Stimulated activated CD4-positive, alpha-beta T cell treated with anti-CD3 and anti-CD28 coated beads, Interleukin-15, amount 100 ng/mL, for 48 hours (primary cell): Measurements from ENCODE around the gene RASSF1.

Source experiments
- DNase-seq, 2 donors: peaks; one replicate each; pipeline ENCODE4 v3.0.0-alpha.2; 2020; ENCODE audit warnings: low read depth in 2 of 2

The RASSF1 gene, protein sequence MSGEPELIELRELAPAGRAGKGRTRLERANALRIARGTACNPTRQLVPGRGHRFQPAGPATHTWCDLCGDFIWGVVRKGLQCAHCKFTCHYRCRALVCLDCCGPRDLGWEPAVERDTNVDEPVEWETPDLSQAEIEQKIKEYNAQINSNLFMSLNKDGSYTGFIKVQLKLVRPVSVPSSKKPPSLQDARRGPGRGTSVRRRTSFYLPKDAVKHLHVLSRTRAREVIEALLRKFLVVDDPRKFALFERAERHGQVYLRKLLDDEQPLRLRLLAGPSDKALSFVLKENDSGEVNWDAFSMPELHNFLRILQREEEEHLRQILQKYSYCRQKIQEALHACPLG

DNA sequence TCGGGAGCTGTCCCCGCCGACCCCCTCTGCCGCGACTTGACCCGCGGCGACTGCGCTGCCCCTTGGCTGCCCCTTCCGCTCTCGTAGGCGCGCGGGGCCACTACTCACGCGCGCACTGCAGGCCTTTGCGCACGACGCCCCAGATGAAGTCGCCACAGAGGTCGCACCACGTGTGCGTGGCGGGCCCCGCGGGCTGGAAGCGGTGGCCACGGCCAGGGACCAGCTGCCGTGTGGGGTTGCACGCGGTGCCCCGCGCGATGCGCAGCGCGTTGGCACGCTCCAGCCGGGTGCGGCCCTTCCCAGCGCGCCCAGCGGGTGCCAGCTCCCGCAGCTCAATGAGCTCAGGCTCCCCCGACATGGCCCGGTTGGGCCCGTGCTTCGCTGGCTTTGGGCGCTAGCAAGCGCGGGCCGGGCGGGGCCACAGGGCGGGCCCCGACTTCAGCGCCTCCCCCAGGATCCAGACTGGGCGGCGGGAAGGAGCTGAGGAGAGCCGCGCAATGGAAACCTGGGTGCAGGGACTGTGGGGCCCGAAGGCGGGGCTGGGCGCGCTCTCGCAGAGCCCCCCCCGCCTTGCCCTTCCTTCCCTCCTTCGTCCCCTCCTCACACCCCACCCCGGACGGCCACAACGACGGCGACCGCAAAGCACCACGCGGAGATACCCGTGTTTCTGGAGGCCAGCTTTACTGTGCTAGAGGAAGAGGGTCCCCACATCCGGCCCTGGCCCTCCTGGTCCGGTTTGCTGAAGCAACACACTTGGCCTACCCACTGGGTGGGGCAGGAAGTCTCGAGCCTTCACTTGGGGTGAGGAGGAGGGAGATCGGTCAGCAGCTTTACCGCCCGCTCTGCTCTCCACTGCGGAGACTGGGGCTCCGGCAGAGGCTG, at the start of gene RASSF1:
TSS of gene RASSF1 (minus strand) at position 389 of the 882 bp plus-strand sequence. CDS start at position 358, 31 bp downstream.
- DNase-seq, result peak in 1 of 2 donors; percentile 65

DNA sequence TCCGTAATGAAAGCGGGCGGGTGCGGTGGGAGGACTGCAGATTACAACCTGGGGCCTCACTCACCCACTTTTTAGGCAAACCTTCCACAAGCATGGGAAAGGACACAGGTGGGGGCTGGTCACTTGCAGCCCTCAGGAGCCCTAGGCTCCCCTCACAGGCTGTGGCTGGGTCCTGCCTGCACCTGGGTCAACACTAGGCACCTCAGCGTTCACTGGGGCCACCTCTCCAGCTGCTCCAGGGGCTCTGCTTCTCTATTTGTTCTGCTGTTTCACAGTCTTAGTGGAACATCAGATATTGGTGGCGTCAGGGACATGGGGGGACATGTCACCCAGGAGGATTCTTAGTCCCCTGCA, 48.8 kb upstream of the RASSF1 start:
- no peak for DNase-seq

DNA sequence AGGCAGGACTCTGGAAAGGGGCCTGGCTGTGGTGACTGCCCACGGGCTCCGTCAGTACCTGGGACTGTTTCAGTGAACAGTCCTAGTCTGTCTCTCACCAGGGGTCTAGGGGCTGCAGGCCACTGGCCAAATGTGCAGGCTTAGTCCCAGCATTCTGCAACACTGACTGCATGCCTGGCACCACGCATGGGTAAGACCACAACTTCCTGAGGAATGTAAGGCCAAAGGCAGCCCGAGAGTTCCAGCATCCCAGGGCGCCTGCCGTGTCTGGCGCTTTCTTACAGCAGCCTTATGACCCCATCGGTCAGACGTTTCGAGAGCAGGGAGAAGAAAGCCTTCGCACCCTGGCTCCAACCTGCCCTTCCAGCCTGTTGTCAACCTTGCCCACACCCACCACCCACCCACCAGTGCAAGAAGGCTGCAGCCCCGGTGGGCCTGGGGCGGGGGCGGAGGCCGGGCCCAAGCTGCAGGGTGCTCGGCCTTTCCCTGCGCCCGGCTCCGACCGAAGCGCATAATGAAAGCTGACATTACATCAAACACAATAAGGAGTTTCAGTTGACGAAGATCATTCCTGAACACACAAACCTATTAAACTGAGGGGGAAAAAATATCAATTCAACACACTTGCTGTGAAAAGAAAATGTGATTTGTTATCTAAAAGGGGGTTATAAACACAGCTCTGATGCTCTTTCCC, 48.2 kb upstream of the RASSF1 start:
- DNase-seq, result no peak

DNA sequence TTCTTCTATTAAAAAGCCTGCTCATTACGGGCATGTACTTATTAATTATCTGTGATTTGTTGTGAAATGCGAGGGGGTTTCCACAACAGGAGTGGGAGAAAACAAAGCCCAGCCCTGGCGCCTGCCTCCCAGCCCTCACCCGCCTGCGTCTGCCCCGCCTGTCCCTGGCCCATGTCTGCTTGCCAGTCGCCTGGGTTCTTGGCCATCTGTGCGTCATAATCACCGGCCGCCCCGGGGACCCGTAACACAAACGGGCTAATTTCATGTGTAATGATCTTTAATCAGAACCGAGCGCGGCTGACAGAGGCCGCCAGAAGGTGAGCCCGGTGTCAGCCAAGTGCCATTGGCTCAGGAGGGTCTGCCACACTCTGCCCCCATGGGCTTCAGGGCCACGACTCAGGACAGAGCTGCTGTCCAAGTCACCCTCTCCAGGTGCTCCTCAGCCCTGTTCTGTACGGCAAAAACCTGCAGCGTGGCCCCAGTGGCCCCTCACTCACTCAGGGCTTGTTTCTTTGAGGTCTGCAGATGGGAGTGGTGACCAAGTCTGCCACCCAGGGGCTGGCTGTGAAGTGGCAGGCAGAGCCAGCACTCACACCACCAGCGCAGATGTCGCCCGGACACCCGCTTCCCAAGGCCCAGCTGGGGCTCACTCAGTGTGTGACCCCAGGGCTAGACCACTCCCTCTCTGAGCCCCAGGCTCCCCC, 47.5 kb upstream of the RASSF1 start:
- no peak for DNase-seq

DNA sequence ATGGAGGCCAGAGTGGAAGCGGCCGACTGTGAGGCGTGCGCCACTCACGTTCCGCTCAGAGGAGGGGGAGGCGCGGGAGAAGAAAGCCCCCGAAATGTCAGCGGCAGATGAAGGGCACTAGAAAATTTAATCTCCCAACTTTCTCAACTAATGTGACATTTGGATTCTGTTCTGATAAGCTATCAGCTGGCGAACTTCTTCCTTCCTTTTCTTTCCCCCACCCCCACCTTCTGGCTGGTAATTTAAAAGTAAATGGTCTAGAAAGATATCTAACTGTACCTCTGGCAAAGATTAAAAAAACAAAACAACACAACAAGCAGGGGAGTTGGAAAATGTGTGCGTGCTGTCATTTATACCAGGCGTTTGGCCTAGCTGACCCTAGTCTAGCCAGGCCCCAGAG, 45.1 kb upstream of the RASSF1 start:
- no peak for DNase-seq

DNA sequence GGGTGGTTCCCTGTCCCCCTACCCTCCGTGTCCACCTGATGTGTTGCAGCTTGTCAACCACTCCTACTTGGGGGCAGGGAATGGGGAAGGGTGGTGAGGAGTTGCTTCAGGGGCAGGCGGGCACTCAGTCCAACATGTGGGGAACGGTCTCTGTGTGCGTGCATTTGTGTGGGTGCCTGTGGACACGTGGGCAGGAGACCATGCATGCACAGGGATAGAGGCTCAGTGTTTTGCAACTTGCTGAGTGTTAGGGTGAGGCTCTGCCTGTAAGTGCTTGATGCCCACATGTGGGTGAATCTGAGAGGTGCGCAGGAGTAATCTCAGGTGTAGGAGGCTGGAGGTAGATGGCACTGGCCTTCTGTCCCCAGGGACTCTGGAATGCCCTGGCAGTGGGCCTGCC, 43.1 kb upstream of the RASSF1 start:
- DNase-seq, result no peak

DNA sequence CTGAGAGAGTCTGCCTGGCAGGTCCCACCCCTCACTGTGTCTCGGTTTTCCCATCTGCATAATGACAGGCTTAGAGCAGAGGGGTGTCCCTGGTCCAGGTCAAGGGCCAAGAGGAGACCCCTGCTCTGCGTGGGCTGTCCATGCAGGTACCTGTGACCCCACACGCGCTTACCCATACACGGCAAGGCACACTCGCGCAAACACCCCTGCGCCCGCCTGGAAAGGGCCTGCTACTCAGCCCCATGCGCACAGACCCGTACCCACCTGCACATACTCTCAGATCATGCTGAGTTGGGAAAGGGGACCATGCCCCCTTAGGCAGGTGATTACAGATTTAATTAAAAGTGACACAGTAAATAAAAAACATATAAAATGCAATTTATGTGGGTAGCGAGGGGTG, 42.1 kb upstream of the RASSF1 start:
- no peak for DNase-seq

DNA sequence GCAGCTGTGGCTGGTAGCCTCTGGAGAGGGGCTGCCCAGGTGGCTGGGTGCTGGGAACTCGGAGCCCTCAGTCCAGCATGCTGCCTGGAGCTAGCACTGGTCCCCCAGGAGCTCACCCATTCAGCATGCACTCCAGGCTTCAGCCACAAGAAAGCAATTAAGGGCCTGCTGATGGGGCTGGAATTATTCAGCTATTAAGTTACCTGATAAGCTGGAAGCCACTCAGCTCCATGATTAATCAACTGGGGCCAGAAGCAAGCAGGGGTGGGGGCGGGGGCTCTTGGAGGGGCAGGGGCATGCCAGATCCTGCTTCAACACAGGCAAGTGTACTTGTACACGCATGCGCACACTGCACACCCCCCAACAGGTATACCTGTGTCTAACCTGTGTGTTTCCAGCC, 40.7 kb upstream of the RASSF1 start:
- no peak for DNase-seq

DNA sequence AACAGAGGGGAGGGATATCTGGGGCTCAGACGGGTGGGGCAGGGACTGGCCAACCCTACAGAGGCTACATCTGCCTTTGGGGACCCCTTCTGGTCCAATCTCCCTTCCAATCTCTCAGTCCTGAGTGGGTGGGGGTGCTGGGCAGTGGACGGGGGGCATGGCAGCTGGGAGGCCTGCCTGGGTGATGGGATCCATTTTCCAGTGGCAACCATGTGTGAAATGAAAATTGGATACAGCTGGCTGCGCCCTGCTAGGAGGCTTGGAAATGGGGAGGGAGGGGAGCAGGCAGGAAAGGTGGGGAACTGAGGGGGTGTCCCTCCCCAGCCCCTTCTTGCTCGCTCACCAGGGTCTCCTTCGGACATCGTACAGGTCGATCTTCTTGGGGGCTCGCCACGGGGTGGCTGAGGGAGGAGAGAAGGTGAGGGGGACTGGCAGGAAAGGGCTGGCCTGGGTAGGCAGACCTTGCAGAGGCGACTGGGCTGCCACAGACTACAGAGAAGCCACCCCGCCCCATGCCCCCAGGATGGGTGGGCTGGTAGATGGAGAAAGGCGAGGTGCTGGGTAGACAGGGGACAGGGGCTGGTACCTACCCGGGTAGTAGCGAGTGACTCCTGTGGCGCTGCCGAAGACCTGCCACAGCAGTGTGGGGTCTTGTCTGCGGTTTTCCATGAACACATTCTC, 39.9 kb upstream of the RASSF1 start:
- no peak for DNase-seq

DNA sequence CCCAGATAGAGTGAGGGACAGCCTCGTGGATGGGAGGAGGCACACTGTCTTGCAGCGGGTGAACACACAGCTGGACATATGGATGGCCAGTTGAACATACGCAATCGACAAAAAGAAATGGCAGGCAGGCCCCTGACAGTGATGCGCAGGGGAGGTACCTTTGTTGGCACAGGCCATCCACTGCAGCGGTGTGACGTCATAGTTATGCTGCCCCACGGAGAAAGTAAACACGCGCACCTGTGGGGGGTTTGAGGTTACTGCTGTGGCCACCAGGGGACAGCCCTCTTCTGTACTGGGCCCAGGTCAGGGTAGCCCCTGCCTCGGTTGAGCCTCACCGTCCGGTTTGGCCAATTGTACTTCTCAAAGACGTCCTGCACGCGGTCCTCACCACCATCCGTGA, 38.1 kb upstream of the RASSF1 start:
- DNase-seq, result no peak

DNA sequence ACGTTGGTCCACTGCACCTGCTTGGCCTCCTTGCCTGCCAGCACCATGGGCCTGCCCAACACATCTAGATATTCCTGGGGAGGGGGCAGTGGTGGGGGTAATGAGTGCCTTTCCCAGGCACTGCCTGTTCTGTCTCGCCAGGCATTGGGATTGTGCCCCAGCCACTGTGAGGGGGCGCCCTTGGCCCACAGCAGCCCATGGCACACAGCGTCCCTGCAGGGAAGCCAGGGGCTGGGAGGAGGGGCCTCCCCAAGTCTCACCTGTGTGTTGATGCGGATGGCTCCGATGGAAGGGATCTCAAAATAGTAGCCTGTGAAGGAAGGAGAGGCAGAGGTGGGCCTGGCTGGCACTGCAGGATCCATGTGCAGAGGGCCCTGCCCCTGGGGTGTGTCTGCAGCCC, 37.4 kb upstream of the RASSF1 start:
- no peak for DNase-seq

DNA sequence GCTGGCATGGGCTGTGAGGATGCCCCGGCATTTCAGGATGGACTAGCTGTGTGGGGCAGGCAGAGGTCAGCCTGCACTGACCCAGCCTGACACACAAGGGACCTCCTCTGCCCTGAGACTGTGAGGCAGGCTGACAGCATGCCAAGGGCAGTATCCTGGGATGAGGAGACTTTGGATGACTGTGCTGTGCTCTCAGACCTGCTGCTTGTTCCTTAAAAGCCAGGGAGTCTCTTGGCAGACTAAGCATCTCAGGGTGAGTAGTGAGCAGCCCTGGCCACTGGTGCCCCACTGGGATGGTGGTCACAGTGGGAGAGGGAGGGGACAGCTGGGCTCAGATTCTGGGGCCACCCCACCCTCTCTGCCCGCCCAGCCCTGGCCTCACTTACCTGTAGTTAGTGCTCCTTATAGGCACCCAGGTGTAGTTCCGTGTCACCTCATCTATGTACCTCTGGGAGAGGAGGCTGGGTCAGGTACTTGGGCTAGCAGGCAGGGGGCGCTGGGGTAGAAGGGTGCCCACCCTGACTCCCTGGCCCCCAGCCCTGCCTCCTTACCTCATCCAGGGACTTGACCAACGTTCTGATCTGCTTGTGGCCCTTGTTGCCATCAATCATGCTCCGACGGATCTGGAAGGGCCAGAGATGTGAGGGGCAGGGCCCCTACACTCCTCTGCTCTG, 34.8 kb upstream of the RASSF1 start:
- DNase-seq, result no peak

DNA sequence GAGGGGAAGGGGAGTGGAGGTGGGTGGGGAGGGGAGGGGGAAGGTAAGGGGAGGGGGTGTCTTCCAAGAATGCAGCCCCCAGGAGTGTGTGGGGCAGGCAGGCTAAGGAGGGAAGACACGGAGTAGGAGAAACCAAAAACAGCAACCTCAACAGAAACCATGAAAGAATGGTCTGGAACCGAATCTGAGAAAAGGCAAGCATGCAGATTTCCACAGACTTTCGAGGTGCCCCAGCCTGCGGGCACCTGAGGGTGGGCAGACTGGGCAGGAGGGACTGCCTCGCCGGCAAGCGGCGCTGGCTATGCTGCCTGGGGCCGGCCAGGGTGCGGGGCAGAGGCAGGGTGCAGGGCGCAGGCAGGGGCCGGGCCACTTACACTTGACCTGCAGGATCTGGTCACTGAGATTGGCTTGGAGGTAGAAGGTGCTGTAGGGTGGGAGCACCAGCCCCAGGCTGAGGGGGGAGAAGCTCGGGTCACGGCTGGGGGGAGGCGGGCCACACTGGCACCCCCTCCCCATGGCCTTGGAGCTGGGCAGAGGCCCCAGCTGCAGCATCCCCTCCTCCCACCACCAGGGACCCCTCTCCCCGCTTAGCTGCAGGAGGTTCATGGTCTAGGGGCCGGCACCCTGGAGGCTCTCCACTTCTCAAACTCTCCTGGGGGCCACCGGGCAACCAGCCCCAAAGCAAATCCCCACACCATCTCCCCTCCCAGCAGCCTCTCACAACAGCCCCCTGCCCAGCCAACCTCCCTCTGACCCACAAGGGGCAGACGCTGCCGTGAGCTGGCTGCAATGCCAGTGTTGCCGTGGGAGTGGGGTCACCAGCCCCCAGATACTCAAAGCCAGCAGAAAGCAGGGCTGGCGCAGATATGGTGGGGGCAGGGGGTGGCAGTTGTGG, 34.0 kb upstream of the RASSF1 start:
- no peak for DNase-seq

DNA sequence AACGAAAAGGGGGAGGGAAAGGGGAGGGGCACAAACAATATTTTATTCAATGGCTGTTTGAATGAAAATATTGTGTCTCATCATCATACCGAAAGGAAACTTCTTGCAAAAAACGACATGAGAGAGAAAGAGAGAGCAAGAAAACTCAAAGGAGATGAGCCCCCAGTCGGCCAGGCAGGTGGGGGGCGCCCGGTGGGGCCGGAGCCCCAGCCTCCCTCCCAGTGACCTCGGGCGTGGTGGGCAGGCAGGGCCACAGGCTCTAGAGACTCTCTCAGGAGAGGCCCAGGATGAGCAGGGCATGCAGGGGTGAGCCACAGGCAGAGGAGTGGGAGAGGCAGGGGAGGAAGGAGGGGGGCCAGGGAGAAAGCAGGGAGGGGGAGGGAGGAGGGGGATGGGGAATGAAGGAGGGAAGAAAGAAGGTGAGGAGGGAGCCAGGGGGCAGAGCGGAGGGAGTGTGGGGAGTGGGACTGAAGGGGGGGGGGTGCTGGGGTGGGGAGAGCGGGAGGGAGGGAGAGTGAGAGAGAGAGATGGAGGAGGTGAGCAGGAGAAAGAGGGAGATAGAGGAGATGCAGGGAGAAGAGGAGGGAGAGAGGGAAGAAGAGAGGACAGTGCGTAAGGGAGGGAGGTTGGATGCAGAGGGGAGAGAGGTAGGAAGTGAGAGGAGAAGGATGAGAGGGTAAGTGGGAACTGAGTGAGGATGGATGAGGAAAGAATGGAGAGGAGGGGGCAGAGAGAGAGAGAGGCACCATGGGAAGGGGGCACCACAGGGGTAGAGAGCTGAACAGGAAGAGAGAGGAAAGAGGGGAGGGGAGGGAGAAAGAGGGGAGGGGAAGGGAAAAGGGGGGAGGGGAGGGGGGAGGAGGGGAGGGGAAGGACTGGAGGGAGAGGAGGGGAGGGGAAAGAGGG, 32.8 kb upstream of the RASSF1 start:
- DNase-seq, result no peak

DNA sequence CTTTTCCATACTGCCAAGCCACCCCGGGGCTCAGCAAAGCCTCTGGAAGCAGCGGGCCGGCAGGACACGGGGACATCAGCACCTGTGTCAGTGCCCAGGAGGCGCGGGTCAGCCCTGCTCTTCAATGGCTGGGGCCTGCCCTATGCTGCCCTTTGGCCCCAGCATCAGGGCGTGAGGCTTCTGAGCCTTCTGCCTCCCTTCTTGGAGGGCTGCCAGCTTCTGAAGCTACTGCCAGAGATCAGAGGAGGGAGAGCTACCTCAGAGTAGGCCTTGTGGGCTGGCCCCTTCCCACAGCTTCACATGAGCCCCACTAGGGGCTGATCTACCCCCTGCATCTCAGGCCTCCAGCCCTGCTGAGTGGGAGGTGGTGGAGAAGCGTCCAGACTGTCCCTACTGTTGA, 31.7 kb upstream of the RASSF1 start:
- DNase-seq, result no peak

DNA sequence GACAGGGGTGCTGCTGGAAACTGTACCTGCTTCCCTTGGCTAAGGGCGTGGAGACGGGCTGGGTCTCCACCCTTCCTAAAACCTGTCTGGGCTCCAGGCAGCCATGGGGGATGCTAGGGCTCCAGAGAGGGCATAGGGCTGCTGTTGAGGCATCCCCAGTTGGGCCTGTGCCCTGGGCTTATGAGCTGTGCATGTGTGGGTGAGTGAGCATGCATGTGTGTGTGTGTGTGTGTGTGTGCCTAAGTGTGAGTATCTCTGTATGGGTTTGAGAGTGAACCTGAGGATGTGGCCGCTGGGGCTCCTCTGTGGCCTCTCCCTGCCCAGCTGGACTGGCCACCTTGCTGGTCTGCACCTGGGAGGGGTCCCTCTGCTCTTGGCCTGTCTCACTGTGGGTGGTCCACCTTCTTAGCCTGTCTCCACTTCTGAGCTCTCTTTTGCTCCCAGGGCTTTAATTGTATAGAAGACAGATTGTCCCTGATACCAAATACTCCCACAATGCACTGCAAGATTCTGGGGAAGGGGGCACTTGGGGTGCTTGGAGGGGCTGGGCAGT, 30.6 kb upstream of the RASSF1 start:
- DNase-seq, result no peak

DNA sequence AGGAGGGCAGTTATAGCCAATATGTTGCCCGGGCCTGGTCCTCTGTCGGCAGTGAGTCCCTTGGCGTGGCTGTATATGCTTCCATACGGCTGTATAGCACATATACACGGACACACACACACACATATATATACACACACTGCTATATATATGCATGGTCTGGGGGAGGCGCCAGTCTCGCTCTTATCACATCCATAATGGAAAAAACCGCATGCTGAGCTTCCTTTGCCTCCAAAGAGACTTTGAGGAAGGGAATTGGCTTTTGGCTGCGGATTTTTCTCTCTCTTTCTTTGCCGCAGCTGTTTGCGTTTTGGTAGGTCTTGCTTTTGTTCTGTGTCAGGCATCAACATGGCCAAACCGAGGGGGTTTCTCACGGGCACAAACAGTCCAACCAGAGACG, 30.0 kb upstream of the RASSF1 start:
- no peak for DNase-seq

DNA sequence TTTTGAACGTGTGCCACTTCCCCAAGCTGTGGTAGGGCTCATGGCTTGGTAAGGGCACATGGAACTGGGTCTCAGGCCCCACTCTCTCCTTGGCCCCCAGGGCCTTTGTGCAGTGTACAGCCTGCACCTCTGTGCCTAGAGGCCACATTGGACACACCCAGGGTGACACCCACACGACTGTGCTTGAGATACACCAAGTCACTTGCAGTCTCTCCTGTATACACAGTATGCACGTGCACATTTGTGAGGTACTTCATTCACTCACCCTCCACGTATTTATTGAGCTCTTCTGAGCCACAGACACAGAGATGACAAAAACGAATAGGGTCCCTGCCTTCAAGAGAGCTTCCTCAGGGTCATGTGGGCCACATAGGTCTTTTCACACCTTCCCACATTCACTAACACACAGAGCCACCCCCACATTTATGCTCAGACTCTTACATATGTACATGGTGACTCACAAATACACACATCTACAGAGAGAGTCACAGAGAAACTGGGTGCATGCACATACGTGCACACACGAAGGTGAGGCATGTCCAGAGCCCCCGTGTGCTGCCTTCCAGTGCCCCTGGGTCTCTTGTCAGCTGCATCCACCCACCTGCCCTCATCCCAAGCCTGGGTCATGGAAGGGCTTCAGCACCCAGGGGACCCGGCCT, 28.5 kb upstream of the RASSF1 start:
- no peak for DNase-seq
